IPS-18c (cell line): ENCODE measurements around the gene PUS7.
"Not testable (repeated sequence)": the region's sequence is repeated elsewhere in the genome, so short reads cannot be mapped to it uniquely, and the experiment has no call there.

Experiments used
- H3K4me3 ChIP-seq: 2 replicates; pipeline ENCODE4 v1.7.0; 2013; ENCODE audit warnings: low read depth, mild to moderate bottlenecking, low read length, moderate library complexity; ENCODE audit not compliant: insufficient read depth
- H3K9me3 ChIP-seq: one replicate; pipeline ENCODE4 v1.6.1; 2013; ENCODE audit warnings: mild to moderate bottlenecking, low read length, moderate library complexity; ENCODE audit not compliant: control insufficient read depth, insufficient read depth

PUS7 gene

DNA sequence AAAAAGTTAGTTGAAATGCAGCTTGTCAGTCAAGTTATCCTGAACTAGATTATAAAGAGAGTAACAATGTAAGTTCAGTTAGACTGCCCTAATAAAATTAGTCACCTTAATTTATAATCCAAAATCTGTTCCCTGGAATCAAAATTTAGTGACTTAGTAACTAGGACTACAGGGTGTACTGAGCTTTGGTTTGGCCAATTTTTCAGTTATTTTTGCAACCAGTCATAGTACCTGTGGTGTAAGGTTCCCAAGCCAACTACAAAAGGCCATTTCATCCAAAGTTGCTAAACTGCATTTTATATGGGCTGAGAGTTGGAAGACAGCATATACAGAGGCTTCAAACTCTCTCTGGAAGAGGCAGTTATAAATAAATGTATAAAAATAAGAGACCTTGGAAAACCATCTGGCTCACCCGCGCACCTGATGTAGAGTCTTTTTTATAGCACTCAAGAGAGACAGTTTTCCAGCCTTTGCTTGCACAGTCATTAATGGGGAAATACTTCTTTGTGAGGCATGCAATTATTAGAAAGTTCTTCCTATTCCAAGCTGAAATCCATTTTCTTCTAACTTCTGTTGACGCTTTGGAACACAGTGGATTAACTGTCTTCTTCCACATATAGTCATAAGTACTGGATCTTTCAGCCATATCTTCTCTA lies 59.2 kb downstream of the PUS7 start:
- no peak overlapping the region for H3K4me3 ChIP-seq
- peaks cover 2% of the 10 kb centered on the region for H3K9me3 ChIP-seq

DNA sequence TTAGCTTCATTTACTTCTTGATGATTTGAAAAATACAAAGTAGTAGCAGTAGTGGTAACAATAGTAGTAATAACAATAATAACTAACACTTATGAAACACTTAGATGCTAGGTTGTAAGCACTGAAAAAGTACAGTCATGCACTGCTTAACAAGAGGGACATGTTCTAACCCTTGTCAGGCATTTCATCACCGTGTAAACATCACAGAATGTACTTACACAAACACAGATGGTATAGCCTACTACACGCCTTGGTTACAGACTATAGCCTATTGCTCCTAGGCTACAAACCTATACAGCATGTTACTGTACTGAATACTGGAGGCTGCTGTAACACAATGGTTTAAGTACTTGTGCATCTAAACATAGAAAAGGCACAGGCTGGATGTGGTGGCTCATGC lies 60.6 kb downstream of the PUS7 start:
- H3K4me3 ChIP-seq: no peak overlapping the region
- H3K9me3 ChIP-seq: peaks cover 2% of the 10 kb centered on the region

DNA sequence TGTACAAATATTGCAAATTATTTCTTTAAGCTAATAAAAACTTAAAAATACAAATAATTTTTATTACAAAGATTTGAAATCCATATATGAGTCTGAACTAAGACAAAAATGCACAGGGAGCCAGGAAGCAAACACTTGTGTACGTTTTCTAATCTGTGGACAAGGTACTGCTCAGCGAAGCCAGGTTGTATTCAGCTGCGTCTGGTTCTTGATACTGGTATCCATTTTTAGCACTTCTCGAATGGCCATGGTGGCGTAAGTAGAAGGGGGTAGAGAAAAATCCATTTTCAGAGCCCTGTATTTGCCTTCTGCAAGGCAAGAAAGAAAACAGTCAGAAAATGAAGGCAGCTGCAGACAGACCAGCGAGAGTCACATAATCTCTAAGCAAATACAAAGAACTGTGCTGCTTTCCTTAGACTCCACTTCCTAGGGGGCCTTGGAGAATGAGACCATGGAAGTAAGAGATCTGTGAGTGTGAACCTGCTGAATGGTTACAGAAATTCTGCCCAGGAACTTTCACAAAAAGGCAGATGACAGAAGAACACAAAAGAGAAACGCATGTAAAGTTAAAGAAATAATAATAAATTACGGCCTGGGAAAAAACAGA lies 64.3 kb downstream of the PUS7 start:
- peaks cover 2% of the 10 kb centered on the region for H3K9me3 ChIP-seq
- H3K4me3 ChIP-seq: no peak overlapping the region

DNA sequence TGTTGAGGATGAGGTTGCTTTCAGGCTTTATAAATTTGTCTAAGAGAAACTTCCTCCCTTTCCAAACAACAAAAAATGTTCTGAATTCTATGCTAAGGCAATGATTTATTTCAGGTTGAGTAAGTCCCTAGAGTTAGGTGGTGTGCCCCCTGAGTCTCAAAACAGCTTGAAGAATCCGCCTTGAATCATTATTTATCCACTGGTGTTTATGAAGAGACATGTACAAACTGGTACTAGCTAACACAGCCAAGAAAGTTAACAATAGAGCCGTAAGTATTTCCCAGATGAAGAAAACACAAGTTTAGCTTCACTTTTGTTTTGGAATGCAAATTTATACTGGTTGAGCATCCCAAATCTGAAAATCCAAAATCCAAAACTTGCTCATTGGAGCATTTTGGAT lies 67.2 kb downstream of the PUS7 start:
- H3K4me3 ChIP-seq: no peak overlapping the region
- H3K9me3 ChIP-seq: no peaks in the 10 kb centered on the region

DNA sequence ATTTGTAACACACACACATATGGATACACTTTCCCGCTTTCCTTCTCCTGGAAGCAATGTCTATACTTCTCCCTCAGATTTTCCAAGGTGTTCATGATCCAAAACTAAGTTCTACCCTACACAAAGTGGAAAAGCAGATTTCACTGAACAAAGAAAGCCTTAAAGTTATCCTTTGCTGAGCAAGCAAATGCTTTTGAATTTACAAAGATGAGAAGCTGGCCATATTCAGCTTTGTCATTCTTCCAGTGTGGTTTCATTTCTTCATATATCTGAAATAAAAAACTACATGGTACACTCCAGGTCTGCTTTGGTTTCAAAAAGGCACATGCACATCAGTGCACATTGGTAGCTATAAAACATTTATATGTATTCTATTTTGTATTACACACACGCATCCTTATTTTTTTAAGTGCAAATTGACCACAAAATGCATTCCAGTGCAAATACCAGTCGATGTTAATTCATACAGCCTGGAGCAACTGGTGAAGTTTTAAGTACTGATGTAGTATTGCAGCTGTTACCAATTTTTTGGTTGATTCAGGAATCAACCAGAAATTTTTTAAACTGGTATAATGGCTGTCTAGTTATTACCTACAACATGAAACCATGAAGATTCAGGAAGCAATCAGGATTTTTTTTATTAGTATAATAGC lies 67.8 kb downstream of the PUS7 start:
- Histone ChIP-seq H3K4me3 (no peak overlapping the region), H3K9me3 (no peaks in the 10 kb centered on the region)

DNA sequence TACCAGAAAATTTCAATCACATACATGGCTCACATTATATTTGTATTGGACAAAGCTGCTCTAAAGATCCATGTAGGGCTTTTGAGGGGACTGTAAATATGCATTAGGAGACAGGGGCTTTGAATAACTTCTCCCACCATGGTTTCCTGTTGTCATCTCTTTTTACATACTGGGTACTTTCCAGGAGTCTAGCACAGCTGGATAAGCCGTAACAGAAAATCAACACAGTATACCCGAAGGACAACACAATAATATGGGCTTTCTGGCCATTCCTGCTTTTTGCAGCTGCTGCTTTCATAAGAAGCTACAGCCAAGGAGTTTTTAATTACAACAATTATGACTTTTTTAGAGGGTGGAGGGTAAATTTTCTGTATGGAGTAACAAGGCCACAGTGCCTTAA lies 70.0 kb downstream of the PUS7 start:
- no peak overlapping the region for H3K4me3 ChIP-seq
- no peaks in the 10 kb centered on the region for H3K9me3 ChIP-seq

DNA sequence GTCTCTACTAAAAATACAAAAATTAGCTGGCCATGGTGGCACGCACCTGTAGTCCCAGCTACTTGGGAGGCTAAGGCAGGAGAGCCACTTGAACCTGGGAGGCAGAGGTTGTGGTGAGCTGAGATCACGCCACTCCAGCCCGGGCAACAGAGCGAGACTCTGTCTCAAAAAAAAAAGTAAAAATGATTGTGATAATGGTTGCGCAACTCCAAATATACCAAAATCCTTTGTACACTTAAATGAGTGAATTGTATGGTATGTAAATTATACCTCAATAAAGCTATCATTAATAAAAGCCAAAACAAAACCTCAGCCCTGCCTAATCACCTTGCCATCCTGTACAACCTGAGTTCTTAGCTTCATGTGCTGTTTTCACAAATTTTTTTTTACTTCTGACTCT lies 71.2 kb downstream of the PUS7 start:
- H3K4me3 ChIP-seq, H3K9me3 ChIP-seq: not testable (repeated sequence)

DNA sequence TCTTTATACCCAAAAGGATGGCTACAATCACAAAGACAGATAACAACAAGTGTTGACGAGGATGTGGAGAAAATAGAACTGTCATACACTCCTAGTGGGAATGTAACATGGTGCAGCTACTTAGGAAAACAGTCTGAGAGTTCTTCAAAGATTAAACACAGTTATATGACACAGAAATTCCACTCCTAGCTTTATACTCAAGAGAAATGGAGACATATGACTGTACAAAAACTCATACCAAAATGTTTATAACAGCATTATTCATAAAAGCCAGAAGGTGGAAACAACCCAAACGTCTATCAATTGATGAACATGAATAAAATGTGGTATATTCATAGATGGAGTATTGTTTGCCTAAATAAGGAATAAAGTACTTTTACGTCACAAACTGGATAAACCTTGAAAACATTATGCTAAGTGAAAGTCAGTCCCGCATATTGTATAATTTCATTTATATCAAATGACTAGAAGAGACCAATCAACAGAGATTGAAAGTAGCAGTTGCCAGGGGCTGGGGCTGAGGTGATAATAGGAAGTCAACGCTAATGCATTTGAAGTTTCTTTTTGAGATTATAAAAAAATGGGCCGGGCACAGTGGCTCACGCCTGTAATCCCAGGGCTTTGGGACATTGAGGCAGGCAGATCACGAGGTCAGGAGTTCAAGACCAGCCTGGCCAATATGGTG lies 71.8 kb downstream of the PUS7 start:
- no peak overlapping the region for H3K4me3 ChIP-seq
- no peaks in the 10 kb centered on the region for H3K9me3 ChIP-seq

DNA sequence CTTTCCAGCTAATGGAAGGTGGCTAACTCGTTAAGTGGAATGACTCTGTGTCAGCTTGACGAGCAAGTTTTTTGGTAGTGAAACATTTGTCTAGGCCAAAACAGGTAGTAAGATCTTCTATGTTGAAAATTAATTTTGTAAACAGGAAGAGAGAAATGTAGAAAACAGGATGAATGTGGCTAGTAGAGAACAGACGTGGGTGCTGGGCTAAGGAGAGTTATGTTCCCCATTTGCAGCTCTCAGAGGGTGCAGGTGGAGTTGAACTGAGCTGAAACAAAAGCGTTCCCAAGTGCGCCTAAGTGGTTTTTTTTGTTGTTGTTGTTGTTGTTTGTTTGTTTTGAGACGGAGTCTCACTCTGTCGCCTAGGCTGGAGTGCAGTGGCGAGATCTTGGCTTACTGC lies 73.9 kb downstream of the PUS7 start:
- no peaks in the 10 kb centered on the region for H3K9me3 ChIP-seq
- H3K4me3 ChIP-seq: no peak overlapping the region

DNA sequence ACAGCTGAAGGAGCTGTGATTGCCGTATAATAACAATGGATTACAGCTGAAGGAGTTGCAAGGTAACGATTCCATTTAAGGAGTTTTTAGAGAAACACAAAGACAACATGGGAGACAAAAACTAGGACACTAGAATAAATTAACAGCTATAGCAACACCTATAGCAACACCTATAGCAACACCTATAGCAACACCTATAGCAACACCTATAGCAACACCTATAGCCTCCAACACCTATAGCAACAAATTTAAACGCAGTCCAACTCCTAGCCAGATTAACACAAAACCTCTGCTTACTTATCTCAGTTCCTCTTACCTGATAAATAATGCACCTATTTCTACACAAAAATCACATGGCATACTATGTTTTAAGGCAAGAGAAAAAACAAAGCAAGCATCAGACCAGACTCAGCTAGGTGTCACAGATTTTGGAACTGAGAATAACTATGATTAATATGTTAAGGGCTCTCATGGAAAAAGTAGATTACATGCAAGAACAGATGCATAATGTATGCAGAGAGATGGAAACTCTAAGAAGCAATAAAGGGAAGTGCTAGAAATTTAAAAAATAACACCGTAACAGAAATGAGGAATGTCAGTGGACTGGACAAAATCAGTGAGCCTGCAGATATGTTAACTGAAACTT lies 77.6 kb downstream of the PUS7 start:
- Histone ChIP-seq H3K9me3 (no peaks in the 10 kb centered on the region), H3K4me3 (no peak overlapping the region)

DNA sequence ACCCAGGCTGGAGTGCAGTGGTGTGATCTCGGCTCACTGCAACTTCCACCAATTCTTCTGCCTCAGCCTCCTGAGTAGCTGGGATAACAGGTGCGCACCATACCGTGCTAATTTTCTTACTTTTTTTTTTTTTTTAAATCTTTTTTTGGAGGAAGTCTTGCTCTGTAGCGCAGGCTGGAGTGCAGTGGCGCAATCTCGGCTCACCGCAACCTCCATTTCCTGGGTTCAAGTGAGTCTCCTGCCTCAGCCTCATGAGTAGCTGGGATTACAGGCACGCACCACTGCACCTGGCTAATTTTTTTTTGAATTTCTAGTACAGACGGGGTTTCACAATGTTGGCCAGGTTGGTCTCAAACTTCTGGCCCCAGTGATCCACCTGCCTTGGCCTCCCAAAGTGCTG lies 79.9 kb downstream of the PUS7 start:
- H3K4me3 ChIP-seq, H3K9me3 ChIP-seq: not testable (repeated sequence)

DNA sequence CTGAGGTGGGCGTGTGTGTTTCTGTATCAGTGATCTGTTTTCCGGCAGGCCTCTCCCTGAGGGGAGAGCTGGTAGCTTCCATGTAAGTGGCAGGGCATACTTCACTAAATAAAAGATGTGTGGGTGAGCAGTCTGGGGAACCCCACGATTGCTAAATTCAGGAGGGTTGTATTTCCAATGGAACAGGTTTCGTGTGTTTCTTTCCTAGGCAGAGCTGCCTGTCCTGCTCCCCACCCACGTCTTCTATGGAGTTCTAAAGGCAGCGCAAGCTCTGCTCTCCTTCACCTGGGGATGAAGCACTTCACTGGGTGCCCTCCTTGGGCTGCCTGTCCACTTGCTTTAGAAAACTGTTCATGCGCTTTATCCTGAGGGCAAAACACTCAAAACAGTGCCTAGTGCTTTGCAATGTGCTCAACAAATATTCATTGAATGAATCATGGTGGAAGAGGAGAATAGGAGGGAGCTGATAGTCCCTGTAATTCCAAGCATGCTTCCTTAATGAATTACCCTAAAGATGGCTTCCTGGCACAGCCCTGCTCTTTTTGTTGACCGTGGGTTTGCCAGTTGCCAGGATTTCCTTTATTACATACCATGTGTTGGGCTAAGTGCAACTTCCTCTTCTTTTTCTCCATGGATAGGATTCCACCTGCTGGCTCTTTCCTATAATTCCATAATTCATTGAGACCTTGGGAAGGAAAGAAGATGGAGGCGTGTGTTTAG lies 82.7 kb downstream of the PUS7 start:
- Histone ChIP-seq H3K9me3 (no peaks in the 10 kb centered on the region), H3K4me3 (no peak overlapping the region)

DNA sequence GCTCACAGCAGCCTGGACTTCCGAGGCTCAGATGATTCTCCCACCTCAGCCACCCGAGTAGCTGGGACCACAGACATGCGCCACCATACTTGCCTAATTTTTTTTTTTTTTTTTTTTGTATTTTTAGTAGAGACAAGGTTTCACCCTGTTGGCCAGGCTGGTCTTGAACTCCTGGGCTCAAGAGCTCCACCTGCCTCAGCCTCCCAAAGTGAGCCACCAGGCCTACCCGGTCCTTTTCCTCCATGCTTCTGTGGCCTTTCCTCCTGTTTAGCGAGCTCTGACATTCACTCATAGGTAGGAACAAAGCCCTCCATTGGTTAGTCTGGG lies 83.3 kb downstream of the PUS7 start:
- Histone ChIP-seq H3K9me3 (no peaks in the 10 kb centered on the region), H3K4me3 (no peak overlapping the region)

DNA sequence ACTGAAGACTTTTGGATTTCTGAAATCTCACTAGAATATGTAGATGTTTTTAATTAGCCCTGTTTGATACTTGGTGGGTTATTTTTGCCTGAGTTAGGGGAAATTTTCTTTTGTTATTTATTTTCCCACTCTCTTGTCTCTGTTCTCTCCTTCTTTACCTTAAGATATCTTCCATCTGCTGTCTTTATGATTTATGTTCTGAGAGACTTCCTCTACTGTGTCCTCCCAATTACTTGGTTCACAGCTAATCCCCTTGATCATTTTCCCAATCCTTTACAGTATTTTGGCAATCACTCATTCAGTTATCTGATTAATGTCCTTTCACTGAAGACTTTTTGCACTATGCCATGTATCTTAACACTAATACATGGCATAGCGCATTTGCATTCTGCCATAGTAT lies 83.8 kb downstream of the PUS7 start:
- H3K4me3 ChIP-seq: no peak overlapping the region
- no peaks in the 10 kb centered on the region for H3K9me3 ChIP-seq

DNA sequence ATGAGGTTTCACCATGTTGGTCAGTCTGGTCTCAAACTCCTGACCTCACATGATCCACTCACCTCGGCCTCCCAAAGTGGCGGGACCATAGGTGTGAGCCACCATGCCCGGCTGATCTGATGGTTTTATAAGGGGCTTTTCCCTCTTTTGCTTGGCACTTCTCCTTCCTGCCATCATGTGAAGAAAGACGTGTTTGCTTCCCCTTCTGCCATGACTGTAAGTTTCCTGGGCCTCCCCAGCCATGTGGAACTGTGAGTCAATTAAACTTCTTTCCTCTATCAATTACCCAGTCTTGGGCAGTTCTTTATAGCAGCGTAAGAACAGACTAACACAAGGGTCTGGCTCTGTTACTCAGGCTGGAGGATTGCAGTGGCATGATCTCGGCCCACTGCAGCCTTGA lies 84.7 kb downstream of the PUS7 start:
- not testable (repeated sequence) for H3K4me3 ChIP-seq, H3K9me3 ChIP-seq

DNA sequence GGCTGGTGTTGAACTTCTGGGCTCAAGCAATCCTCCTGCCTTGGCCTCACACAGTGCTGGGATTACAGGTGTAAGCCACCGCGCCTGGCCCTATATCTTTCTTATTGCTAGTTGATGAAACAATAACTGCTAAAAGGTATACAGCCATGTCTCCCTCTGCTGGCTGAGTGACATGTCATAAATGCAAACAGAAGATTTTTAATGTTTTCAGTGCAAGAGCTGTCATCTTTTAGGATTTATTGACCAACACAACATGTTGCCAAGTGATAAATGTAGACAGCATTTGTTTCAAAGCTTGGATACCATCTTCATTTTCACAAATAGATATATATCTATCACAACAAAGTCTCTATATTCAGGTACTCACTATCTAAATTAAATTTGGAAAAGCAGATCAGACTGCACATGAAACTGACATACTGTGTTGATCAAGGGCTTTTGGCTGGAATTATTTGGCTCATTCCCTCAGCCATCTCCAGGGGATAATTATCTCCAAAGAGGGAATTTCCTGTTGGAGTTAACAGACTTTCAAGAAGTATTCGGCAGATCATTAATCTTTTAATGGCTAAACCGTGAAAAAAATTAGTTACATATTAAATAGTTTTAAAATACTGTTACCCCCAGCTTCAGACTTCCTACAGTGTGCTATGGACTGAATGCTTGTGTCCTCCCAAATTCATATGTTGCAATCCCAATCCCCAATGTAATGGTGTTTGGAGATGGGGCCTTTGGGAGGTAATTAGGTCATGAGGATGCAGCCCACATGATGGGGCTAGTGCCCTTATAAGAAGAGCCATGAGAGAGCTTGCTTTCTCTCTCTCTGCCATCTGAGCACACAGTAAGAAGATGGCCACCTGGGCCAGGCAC lies 92.1 kb downstream of the PUS7 start:
- Histone ChIP-seq H3K4me3 (no peak overlapping the region), H3K9me3 (no peaks in the 10 kb centered on the region)
